ENCODE measurements around the gene CDC14A.
"Not testable (repeated sequence)": the region's sequence is repeated elsewhere in the genome, so short reads cannot be mapped to it uniquely, and the experiment has no call there.

CDC14A gene

GRCh38 chr1:100321506-100321905, 30.8 kb upstream of the CDC14A start:
- DNase-seq (ENCODE audit: low read depth in 1 of 2, low spot score in 1 of 2), result no peak
- no peak for TF ChIP-seq JUND (IDR thresholded peaks at IDR 0.05; ENCODE audit: low read depth)
- in situ Hi-C loops (cut with HindIII; ENCODE audit: low pct_unique_long_range_greater_than_20kb, low sequenced_read_pairs), result no loop called here

- in situ Hi-C loops (cut with HindIII; ENCODE audit: low pct_unique_long_range_greater_than_20kb, low sequenced_read_pairs), result no loop called here
- DNase-seq (ENCODE audit: low read depth in 1 of 2, low spot score in 1 of 2), result no peak
- TF ChIP-seq JUND (IDR thresholded peaks at IDR 0.05; ENCODE audit: low read depth), result no peak
Observed at GRCh38 chr1:100322436-100323211, 29.7 kb upstream of the CDC14A start.

GRCh38 chr1:100323419-100324106, 28.7 kb upstream of the CDC14A start:
- DNase-seq (ENCODE audit: low read depth in 1 of 2, low spot score in 1 of 2), result no peak
- no peak for TF ChIP-seq JUND (IDR thresholded peaks at IDR 0.05; ENCODE audit: low read depth)
- in situ Hi-C loops (cut with HindIII; ENCODE audit: low pct_unique_long_range_greater_than_20kb, low sequenced_read_pairs), result no loop called here

- in situ Hi-C loops (cut with HindIII; ENCODE audit: low pct_unique_long_range_greater_than_20kb, low sequenced_read_pairs), result no loop called here
- DNase-seq (ENCODE audit: low read depth in 1 of 2, low spot score in 1 of 2), result no peak
- TF ChIP-seq JUND (IDR thresholded peaks at IDR 0.05; ENCODE audit: low read depth), result no peak
Observed at GRCh38 chr1:100325415-100326324, 26.6 kb upstream of the CDC14A start.

GRCh38 chr1:100326325-100326670, 26.0 kb upstream of the CDC14A start:
- in situ Hi-C loops (cut with HindIII; ENCODE audit: low pct_unique_long_range_greater_than_20kb, low sequenced_read_pairs), result not testable (repeated sequence)

GRCh38 chr1:100328133-100328532, 24.2 kb upstream of the CDC14A start:
- no peak for TF ChIP-seq JUND (IDR thresholded peaks at IDR 0.05; ENCODE audit: low read depth)
- no peak for DNase-seq (ENCODE audit: low read depth in 1 of 2, low spot score in 1 of 2)
- in situ Hi-C loops (cut with HindIII; ENCODE audit: low pct_unique_long_range_greater_than_20kb, low sequenced_read_pairs), result no loop called here

More at GRCh38 chr1:100326325-100326670, 26.0 kb upstream of the CDC14A start:
- DNase-seq (ENCODE audit: low read depth in 1 of 2, low spot score in 1 of 2), result not testable (repeated sequence)

- in situ Hi-C loops (cut with HindIII; ENCODE audit: low pct_unique_long_range_greater_than_20kb, low sequenced_read_pairs); DNase-seq (ENCODE audit: low read depth in 1 of 2, low spot score in 1 of 2): not testable (repeated sequence)
Observed at GRCh38 chr1:100331146-100331545, 21.2 kb upstream of the CDC14A start.

GRCh38 chr1:100332331-100332730, 20.0 kb upstream of the CDC14A start:
- no peak for DNase-seq (ENCODE audit: low read depth in 1 of 2, low spot score in 1 of 2)
- in situ Hi-C loops (cut with HindIII; ENCODE audit: low pct_unique_long_range_greater_than_20kb, low sequenced_read_pairs), result no loop called here
- no peak for TF ChIP-seq JUND (IDR thresholded peaks at IDR 0.05; ENCODE audit: low read depth)

GRCh38 chr1:100335436-100335835, 16.9 kb upstream of the CDC14A start:
- TF ChIP-seq JUND (IDR thresholded peaks at IDR 0.05; ENCODE audit: low read depth), result no peak
- DNase-seq (ENCODE audit: low read depth in 1 of 2, low spot score in 1 of 2), result no peak
- in situ Hi-C loops (cut with HindIII; ENCODE audit: low pct_unique_long_range_greater_than_20kb, low sequenced_read_pairs), result no loop called here

- in situ Hi-C loops (cut with HindIII; ENCODE audit: low pct_unique_long_range_greater_than_20kb, low sequenced_read_pairs), result not testable (repeated sequence)
Observed at GRCh38 chr1:100337878-100338277, 14.4 kb upstream of the CDC14A start.

GRCh38 chr1:100339735-100340134, 12.6 kb upstream of the CDC14A start:
- DNase-seq (ENCODE audit: low read depth in 1 of 2, low spot score in 1 of 2); in situ Hi-C loops (cut with HindIII; ENCODE audit: low pct_unique_long_range_greater_than_20kb, low sequenced_read_pairs): not testable (repeated sequence)

More at GRCh38 chr1:100337878-100338277, 14.4 kb upstream of the CDC14A start:
- not testable (repeated sequence) for DNase-seq (ENCODE audit: low read depth in 1 of 2, low spot score in 1 of 2)

GRCh38 chr1:100340494-100340893, 11.8 kb upstream of the CDC14A start:
- in situ Hi-C loops (cut with HindIII; ENCODE audit: low pct_unique_long_range_greater_than_20kb, low sequenced_read_pairs), result no loop called here
- DNase-seq (ENCODE audit: low read depth in 1 of 2, low spot score in 1 of 2), result no peak
- no peak for TF ChIP-seq JUND (IDR thresholded peaks at IDR 0.05; ENCODE audit: low read depth)

- no peak for TF ChIP-seq JUND (IDR thresholded peaks at IDR 0.05; ENCODE audit: low read depth)
- in situ Hi-C loops (cut with HindIII; ENCODE audit: low pct_unique_long_range_greater_than_20kb, low sequenced_read_pairs), result no loop called here
Observed at GRCh38 chr1:100342348-100342747, 10.0 kb upstream of the CDC14A start.

More at GRCh38 chr1:100342348-100342747, 10.0 kb upstream of the CDC14A start:
- no peak for DNase-seq (ENCODE audit: low read depth in 1 of 2, low spot score in 1 of 2)

Measured in T47D (cell line).